ENCODE data around the gene KAZN.

KAZN gene

DNA sequence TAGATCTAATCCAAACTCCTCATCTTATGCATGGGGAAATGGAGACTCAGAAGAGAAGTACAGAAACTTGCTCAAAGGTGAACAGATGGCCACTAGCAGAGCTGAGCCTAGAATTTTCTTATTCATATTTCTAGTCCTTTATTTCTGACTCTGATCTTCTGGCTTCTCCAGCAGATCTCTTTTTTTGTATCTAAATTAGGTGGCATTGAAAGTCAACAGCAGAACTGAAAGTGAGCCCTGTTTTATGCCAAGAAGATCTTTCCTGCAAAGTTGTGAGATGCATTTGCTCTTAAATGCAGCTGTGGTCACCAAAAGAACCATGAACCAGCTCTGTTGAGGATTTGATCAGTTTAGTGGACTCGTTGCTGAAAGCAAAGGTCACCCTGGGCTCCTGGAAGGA is 75.5 kb downstream of the KAZN start:
- no peaks in the 10 kb centered on the region for H3K36me3 ChIP-seq (ENCODE audit: insufficient read depth, low read length)
- no peak overlapping the region for H2AFZ ChIP-seq (ENCODE audit: low read length, unreplicated experiment)
- H3K4me1 ChIP-seq (ENCODE audit: control insufficient read depth, insufficient read depth, low read length, unreplicated experiment): no peaks in the 10 kb centered on the region
- no peak overlapping the region for H3K27ac ChIP-seq (ENCODE audit: low read depth, low read length)
- H3K79me2 ChIP-seq (ENCODE audit: control insufficient read depth, insufficient read depth, low read length, unreplicated experiment): no peaks in the 10 kb centered on the region
- no peak overlapping the region for H3K4me3 ChIP-seq (ENCODE audit: low read depth, low read length)
- H3K27me3 ChIP-seq (ENCODE audit: insufficient read depth, low read length): no peaks in the 10 kb centered on the region

DNA sequence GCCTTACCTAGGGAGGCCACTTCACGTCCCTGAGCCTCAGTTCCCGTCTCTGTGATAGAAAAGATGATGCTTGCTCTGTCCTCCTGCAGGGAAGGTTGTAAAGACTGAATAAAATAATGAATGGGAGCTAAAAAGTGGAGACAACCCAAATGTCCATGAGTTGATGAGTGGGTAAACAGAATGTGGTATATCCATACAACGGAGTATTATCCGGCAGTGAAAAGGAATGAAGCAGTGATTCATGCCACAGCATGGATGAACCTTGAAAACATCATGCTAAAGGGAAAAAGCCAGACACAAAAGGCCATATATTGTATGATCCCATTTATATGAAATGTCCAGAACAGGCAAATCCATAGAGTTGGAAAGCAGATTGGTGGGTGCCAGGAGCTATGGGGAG is 77.9 kb downstream of the KAZN start:
- H3K36me3 ChIP-seq (ENCODE audit: insufficient read depth, low read length): no peaks in the 10 kb centered on the region
- no peaks in the 10 kb centered on the region for H3K79me2 ChIP-seq (ENCODE audit: control insufficient read depth, insufficient read depth, low read length, unreplicated experiment)
- H3K4me3 ChIP-seq (ENCODE audit: low read depth, low read length): no peak overlapping the region
- no peak overlapping the region for H2AFZ ChIP-seq (ENCODE audit: low read length, unreplicated experiment)
- H3K27me3 ChIP-seq (ENCODE audit: insufficient read depth, low read length): no peaks in the 10 kb centered on the region
- H3K4me1 ChIP-seq (ENCODE audit: control insufficient read depth, insufficient read depth, low read length, unreplicated experiment): no peaks in the 10 kb centered on the region
- H3K27ac ChIP-seq (ENCODE audit: low read depth, low read length): no peak overlapping the region

DNA sequence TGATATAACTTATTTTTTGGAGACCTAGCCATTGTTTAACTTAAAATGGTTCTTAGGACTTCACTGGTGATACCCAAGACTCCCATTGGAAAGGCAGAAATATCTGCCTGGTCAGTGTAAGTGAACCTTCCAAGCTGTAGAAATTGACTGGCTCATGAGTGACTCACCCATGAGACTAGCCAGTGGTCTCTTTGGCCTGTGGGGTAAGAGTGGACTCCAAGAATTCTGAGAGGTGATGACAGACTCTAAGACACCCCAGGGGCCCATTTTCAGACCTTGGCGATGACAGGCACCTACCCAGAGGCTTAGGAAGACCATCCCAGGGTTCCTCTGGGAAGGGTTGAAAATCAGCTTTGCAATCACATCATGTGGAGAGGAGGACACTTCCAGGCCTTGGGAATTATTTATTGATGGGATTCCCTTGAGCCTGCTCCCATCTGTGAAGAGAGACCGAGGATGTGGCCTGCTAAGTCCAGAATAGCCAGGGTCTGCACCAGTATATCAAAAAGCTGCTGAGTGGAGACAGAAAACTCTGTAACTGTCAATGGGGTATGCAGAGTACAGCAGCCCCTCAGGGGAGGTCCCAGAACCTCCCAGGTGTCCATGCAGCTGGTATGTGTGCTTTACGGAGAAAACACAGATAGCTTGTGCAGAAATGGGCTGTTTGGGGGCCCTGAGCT is 78.9 kb downstream of the KAZN start:
- no peaks in the 10 kb centered on the region for H3K27me3 ChIP-seq (ENCODE audit: insufficient read depth, low read length)
- H2AFZ ChIP-seq (ENCODE audit: low read length, unreplicated experiment): no peak overlapping the region
- no peaks in the 10 kb centered on the region for H3K36me3 ChIP-seq (ENCODE audit: insufficient read depth, low read length)
- no peak overlapping the region for H3K27ac ChIP-seq (ENCODE audit: low read depth, low read length)
- H3K4me1 ChIP-seq (ENCODE audit: control insufficient read depth, insufficient read depth, low read length, unreplicated experiment): no peaks in the 10 kb centered on the region
- no peak overlapping the region for H3K4me3 ChIP-seq (ENCODE audit: low read depth, low read length)
- H3K79me2 ChIP-seq (ENCODE audit: control insufficient read depth, insufficient read depth, low read length, unreplicated experiment): no peaks in the 10 kb centered on the region

DNA sequence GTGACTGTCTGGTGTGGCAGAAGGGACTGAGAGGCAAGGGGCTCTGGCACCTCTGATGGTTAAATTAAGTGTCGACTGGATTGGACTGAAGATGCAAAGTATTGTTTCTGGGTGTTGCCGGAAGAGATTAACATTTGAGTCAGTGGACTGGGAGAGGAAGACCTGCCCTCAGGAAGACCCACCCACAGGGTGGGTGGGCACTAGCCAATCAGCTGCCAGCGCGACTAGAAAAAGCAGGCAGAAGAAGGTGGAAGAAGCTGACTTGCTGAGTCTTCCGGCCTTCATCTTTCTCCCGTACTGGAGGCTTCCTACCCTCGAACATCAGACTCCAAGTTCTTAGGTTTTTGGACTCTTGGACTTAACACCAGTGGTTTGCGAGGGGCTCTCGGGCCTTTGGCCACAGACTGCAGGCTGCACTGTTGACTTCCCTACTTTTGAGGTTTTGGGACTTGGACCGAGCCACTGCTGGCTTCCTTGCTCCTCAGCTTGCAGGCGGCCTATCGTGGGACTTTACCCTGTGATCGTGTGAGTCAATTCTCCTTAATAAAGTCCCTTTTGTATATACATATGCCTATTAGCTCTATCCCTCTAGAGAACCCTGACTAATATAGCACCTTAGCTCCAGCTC is 79.6 kb downstream of the KAZN start:
- Histone ChIP-seq H3K79me2 (ENCODE audit: control insufficient read depth, insufficient read depth, low read length, unreplicated experiment) (no peaks in the 10 kb centered on the region), H3K4me1 (ENCODE audit: control insufficient read depth, insufficient read depth, low read length, unreplicated experiment) (no peaks in the 10 kb centered on the region), H2AFZ (ENCODE audit: low read length, unreplicated experiment) (no peak overlapping the region), H3K4me3 (ENCODE audit: low read depth, low read length) (no peak overlapping the region), H3K27me3 (ENCODE audit: insufficient read depth, low read length) (no peaks in the 10 kb centered on the region), H3K27ac (ENCODE audit: low read depth, low read length) (no peak overlapping the region), H3K36me3 (ENCODE audit: insufficient read depth, low read length) (no peaks in the 10 kb centered on the region)

DNA sequence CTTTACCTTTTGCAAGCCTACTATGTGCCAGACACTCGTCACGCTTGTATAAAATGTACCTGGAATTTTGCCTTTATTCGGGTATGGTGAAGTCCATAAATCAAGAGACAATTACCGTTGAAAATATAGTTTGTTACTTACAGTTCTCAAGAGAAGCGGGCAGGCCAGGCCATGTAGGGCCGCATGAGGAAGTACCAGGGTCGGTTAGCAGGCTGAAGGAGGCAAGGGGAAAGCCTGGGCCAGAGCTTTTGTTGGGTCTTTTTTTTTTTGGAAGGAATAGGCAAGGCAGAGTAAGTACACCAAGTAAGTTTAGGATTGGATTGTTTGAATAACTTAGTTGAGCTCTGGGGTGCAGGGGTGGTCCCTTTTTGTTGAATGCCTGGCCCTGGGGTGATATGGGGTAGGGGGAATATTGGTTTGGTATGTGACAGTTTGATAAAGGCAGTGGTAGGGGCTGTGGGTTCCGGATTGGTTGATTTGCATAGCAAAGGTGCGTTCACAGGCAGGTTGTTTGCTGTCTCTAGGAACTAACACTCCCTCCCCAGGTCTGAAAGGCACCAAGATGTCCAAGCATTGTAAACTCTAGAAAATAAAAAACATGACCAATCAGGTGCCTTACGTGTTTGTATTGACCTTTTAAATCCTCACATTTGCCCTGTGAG is 80.7 kb downstream of the KAZN start:
- Histone ChIP-seq H2AFZ (ENCODE audit: low read length, unreplicated experiment) (no peak overlapping the region), H3K27me3 (ENCODE audit: insufficient read depth, low read length) (no peaks in the 10 kb centered on the region), H3K79me2 (ENCODE audit: control insufficient read depth, insufficient read depth, low read length, unreplicated experiment) (no peaks in the 10 kb centered on the region), H3K4me1 (ENCODE audit: control insufficient read depth, insufficient read depth, low read length, unreplicated experiment) (no peaks in the 10 kb centered on the region), H3K27ac (ENCODE audit: low read depth, low read length) (no peak overlapping the region), H3K4me3 (ENCODE audit: low read depth, low read length) (no peak overlapping the region), H3K36me3 (ENCODE audit: insufficient read depth, low read length) (no peaks in the 10 kb centered on the region)

DNA sequence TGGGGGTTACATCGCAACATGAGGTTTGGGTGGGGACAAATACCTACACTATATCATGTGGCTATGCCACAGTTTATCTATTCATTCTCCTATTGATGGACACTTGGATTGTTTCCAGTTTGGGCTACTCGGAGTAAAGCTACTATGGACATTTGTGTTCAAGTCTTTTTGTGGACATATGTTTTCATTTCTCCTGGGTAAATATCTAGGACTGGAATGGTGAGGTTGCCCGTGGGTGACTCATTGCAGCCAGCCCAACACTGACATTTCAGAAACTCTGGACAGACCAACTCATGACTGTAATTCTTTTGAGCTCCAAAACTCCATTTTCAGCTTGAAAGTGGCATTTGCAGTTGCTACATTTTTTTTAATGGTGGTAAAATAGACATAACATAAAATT is 82.7 kb downstream of the KAZN start:
- no peak overlapping the region for H3K4me3 ChIP-seq (ENCODE audit: low read depth, low read length)
- no peak overlapping the region for H2AFZ ChIP-seq (ENCODE audit: low read length, unreplicated experiment)
- H3K4me1 ChIP-seq (ENCODE audit: control insufficient read depth, insufficient read depth, low read length, unreplicated experiment): no peaks in the 10 kb centered on the region
- H3K36me3 ChIP-seq (ENCODE audit: insufficient read depth, low read length): no peaks in the 10 kb centered on the region
- H3K27me3 ChIP-seq (ENCODE audit: insufficient read depth, low read length): no peaks in the 10 kb centered on the region
- no peak overlapping the region for H3K27ac ChIP-seq (ENCODE audit: low read depth, low read length)
- H3K79me2 ChIP-seq (ENCODE audit: control insufficient read depth, insufficient read depth, low read length, unreplicated experiment): no peaks in the 10 kb centered on the region

DNA sequence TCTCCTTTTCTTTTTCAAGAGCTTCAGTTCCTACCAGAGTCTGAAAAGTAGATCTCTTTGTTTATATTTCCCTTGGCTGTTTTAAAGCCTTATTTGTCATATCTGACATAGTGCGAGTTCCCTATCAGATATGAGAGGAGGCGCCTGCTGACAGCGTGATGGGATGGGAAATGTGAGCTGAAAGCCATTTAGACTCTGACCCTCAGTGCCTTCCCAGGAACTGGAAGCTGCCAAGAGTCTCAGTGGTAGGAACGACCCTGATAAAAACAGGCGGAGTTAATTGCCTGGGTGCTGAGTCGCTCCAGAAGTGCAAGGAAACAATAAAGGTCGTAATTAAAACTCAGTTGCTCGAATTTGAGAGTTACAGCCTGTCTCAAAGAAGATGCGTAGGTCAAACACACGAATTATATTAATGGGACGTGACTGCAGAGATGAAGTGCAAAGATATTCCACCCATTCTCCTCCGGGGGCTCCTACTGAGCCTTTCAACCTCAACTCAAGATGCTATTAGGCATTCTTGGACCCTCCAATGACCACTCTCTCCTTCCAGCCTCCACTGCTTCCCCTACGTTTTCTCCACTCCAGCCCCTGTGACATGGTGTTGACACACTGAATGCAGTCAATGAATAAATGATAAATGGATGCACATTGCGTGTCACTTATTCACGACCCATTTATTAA is 84.6 kb downstream of the KAZN start:
- H3K36me3 ChIP-seq (ENCODE audit: insufficient read depth, low read length): no peaks in the 10 kb centered on the region
- no peak overlapping the region for H2AFZ ChIP-seq (ENCODE audit: low read length, unreplicated experiment)
- H3K27me3 ChIP-seq (ENCODE audit: insufficient read depth, low read length): no peaks in the 10 kb centered on the region
- no peak overlapping the region for H3K27ac ChIP-seq (ENCODE audit: low read depth, low read length)
- H3K4me3 ChIP-seq (ENCODE audit: low read depth, low read length): no peak overlapping the region
- H3K79me2 ChIP-seq (ENCODE audit: control insufficient read depth, insufficient read depth, low read length, unreplicated experiment): no peaks in the 10 kb centered on the region
- H3K4me1 ChIP-seq (ENCODE audit: control insufficient read depth, insufficient read depth, low read length, unreplicated experiment): no peaks in the 10 kb centered on the region

DNA sequence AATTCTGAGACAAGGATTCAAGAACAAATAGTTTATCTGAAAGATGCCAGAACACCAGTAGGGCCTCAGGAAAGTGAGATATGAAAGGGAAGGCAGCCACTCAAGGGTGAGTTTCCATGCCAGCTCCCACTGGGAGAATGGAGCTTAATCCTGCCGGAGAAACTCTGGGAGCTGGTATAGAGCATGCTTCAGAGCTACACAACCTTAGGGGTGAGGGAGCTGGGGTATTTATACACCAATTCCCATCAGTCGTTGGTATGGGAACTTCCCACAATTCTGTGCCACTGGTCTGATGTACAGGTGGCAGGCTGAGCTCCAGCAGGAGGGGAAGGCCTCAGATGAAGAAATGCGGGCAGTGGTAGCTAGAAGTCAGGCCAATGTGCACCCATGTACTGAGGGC is 86.6 kb downstream of the KAZN start:
- Histone ChIP-seq H3K36me3 (ENCODE audit: insufficient read depth, low read length) (no peaks in the 10 kb centered on the region), H2AFZ (ENCODE audit: low read length, unreplicated experiment) (no peak overlapping the region), H3K27ac (ENCODE audit: low read depth, low read length) (no peak overlapping the region), H3K27me3 (ENCODE audit: insufficient read depth, low read length) (no peaks in the 10 kb centered on the region), H3K4me3 (ENCODE audit: low read depth, low read length) (no peak overlapping the region), H3K79me2 (ENCODE audit: control insufficient read depth, insufficient read depth, low read length, unreplicated experiment) (no peaks in the 10 kb centered on the region), H3K4me1 (ENCODE audit: control insufficient read depth, insufficient read depth, low read length, unreplicated experiment) (no peaks in the 10 kb centered on the region)

DNA sequence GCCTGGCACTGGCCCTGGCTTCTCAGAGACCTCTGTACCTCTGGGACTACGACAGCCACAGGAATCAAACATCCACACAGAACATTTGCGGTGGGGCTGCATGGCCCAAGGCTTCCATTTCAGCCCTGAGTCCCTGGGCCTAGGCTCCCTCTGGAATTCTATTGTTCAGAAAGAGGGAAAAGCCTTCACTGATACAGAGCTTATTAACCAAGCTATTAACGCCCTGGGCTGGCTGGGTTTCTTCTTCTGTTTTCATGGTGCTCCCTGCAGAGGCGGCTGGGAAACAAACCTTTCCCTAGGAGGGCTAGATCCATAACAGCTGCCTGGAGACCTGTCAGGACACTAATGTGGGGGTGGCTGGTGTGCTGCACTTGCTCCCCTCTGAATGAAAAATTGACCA is 88.2 kb downstream of the KAZN start:
- Histone ChIP-seq H3K27me3 (ENCODE audit: insufficient read depth, low read length) (no peaks in the 10 kb centered on the region), H2AFZ (ENCODE audit: low read length, unreplicated experiment) (no peak overlapping the region)

DNA sequence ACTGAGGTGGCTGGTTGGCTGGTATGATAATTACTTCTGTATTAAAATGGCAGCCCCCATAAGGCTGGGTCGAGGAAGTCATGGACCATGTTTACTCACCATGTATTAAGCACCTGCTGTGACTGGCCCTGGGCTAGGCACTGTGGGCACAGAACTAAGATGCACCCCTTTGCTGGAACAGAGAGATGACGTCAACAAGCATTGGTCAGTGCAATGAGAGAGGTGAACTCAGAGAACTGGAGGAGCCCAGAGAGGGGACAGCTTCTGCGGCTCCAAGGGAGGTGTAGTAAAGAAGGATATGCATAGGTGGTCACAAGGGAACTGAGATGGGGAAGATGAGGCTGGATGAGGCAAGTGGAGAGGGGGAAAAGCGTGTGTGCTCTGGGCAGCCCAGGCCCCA is 88.7 kb downstream of the KAZN start:
- H3K27ac ChIP-seq (ENCODE audit: low read depth, low read length): no peak overlapping the region
- H3K4me1 ChIP-seq (ENCODE audit: control insufficient read depth, insufficient read depth, low read length, unreplicated experiment): no peaks in the 10 kb centered on the region
- no peaks in the 10 kb centered on the region for H3K36me3 ChIP-seq (ENCODE audit: insufficient read depth, low read length)
- H3K27me3 ChIP-seq (ENCODE audit: insufficient read depth, low read length): no peaks in the 10 kb centered on the region
- no peaks in the 10 kb centered on the region for H3K79me2 ChIP-seq (ENCODE audit: control insufficient read depth, insufficient read depth, low read length, unreplicated experiment)
- no peak overlapping the region for H3K4me3 ChIP-seq (ENCODE audit: low read depth, low read length)
- H2AFZ ChIP-seq (ENCODE audit: low read length, unreplicated experiment): no peak overlapping the region

More for the DNA sequence above, 88.2 kb downstream of the KAZN start:
- Histone ChIP-seq H3K4me1 (ENCODE audit: control insufficient read depth, insufficient read depth, low read length, unreplicated experiment) (no peaks in the 10 kb centered on the region), H3K4me3 (ENCODE audit: low read depth, low read length) (no peak overlapping the region), H3K79me2 (ENCODE audit: control insufficient read depth, insufficient read depth, low read length, unreplicated experiment) (no peaks in the 10 kb centered on the region), H3K27ac (ENCODE audit: low read depth, low read length) (no peak overlapping the region), H3K36me3 (ENCODE audit: insufficient read depth, low read length) (no peaks in the 10 kb centered on the region)

Data from ACC112 (cell line).